Left lobe of liver (tissue), 2 donors: ENCODE results near the gene ZNG1C. TPM values are rescaled to one million over a fixed set of nuclear protein-coding genes. Genes with fewer than 3 reads are reported as not detected.
"Not testable (repeated sequence)": the region's sequence is repeated elsewhere in the genome, so short reads cannot be mapped to it uniquely, and the experiment has no call there.

ENCODE experiments used
- ATAC-seq: fragments of 200-7000 bp; cut with Tn5 transposase; one replicate; pipeline ENCODE4 v1.9.1; 2020; ENCODE audit warnings: mild to moderate bottlenecking, moderate library complexity
- DNase-seq: peaks from one replicate; pipeline ENCODE4 v3.0.0-alpha.2; 2020; ENCODE audit warnings: low spot score
- total RNA-seq: library from RNA; stranded (reverse); gene quantifications from one replicate; pipeline ENCODE4 v1.2.1, GENCODE V29; 2021
- donor health status: DM: no; HTN: no; CAD: no; lungs with moderate emphysema.
- donor health status: DM: no; HTN: yes; CAD: no.

ZNG1C gene
- total RNA-seq, 1 donor from 2014 or later: 17.3 TPM

DNA sequence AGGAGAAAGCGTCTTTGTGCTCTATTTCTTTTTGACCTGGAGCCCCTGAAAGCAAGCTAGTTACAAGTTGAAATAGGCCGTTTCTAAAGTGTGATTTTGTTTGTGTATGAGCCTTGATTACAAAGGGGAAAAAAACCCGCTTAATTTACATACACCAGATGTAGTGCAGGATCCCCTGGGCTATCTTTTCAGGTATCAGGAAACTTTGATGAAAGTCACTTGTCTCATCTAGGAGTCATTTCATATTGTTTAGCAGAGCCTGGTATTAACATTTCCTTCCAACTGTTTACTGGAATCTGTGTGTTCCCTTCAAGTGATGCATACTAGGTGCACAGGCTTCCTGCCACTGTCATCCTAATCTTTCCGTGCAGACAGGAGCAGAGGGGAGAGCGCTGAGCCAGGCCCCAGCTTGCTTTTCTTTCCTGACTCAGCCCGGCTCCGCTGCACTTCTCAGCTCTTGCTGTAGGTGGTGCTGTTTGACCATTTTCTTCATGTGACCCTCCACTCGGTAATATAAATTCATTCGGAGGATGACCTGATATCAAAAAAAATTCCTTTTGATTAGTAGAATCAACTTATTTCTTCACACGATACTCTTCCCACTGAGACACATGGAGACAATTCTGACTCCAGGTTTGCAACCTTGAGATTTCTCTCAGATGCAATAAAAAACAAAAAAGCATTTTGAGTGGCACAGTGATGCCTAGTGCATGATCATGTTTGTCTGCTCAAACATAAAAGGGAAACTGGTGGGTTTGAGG is 100.7 kb downstream of the ZNG1C start:
- DNase-seq: not testable (repeated sequence)
- peak; percentile 99 for ATAC-seq

DNA sequence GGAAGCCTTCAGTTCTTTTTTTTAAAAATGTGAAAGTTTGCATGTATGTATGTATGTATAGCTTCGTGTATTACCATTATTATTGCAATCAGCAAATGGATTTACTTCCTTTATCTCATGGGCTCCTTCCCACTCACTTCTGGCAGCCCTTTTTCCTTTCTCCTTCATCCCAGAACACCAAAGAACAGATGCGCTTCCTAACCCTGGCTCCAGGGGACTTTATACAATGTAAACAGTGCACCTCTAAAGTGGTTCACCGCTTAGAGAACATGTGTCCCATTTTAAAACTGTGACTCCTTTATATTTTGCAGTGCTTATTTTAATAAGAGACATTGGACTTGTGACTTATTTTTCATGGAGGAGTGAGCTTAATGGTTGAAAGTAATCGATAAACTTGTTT is 101.5 kb downstream of the ZNG1C start:
- ATAC-seq, DNase-seq: not testable (repeated sequence)

DNA sequence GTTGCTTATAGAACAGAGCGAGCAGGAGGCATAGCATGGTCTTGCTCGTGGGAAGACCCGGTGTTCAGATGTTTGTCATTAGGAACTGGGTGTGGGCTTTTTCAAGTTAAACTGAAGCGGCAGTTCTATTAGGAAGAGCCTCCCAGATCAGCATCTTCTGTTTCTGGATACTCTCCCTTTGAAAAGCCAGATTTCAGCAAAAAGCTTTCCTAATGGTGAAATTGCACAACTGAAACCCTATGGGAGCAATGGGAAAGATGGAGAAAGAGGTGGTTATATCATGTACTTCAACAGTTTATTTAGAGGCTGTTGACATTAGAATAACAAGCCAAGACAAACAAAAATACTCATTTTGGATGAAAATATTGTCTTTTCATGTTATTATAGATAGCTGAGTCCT is 102.2 kb downstream of the ZNG1C start:
- DNase-seq, ATAC-seq: not testable (repeated sequence)

Other genes with a start within 250 kb of the ZNG1C start
- gene FOXD4L3, start 60.9 kb downstream of the ZNG1C start, total RNA-seq: not detected
- gene PGM5, start 114.6 kb downstream of the ZNG1C start, total RNA-seq: 2.9 TPM